ENCODE data around the gene SDK2.

DNA sequence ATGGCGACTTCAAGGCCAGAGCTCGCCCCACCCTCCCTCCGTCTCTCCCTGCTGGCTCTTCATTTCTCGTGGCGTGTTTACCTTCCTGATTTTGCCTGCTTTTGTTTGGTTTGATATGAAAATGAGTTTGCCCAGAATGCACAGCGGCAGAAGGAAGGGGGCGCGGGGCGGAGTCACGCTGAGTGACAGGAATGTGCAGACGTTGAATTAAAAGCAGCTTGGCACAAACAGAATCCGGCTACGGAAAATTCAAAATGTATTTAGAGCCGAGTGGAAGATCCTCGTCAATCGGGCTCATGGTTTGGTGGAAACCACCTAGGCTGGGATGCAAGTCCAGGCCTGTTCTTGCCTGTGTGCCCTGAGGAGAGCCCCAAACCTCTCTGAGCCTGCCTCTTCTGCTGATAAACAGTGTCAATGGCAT lies 102.7 kb downstream of the SDK2 start:
- no peak for TF ChIP-seq POLR2A (IDR thresholded peaks at IDR 0.05)
- TF ChIP-seq, protein P1, sequence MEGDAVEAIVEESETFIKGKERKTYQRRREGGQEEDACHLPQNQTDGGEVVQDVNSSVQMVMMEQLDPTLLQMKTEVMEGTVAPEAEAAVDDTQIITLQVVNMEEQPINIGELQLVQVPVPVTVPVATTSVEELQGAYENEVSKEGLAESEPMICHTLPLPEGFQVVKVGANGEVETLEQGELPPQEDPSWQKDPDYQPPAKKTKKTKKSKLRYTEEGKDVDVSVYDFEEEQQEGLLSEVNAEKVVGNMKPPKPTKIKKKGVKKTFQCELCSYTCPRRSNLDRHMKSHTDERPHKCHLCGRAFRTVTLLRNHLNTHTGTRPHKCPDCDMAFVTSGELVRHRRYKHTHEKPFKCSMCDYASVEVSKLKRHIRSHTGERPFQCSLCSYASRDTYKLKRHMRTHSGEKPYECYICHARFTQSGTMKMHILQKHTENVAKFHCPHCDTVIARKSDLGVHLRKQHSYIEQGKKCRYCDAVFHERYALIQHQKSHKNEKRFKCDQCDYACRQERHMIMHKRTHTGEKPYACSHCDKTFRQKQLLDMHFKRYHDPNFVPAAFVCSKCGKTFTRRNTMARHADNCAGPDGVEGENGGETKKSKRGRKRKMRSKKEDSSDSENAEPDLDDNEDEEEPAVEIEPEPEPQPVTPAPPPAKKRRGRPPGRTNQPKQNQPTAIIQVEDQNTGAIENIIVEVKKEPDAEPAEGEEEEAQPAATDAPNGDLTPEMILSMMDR (IDR thresholded peaks at IDR 0.05): no peak
